H1 (cell line): Measurements from ENCODE around the gene ENTPD8. TPM values are rescaled to one million over a fixed set of nuclear protein-coding genes. Genes with fewer than 3 reads are reported as not detected.

Experiments
- CTCF ChIA-PET: fragments of 300-600 bp; sonication (Branson Sonifier 250); formaldehyde crosslinking; loops from one replicate; lab custom pipeline; 2021; ENCODE audit not compliant: partially characterized antibody; lab: Charles Lee
- POLR2A ChIA-PET: fragments of 300-600 bp; sonication (Branson Sonifier 250); formaldehyde crosslinking; loops from one replicate; lab custom pipeline; 2021; ENCODE audit warnings: inconsistent platforms; ENCODE audit not compliant: partially characterized antibody; lab: Charles Lee
- DNase-seq, 2 experiments: peaks; one replicate each; pipeline versions ENCODE4 v3.0.0 to v3.0.0-alpha.2; 2010 to 2022; ENCODE audit warnings: low spot score in 2 of 2, low read depth in 1 of 2, mixed read lengths in 1 of 2
- FAIRE-seq: peaks from 2 replicates; lab custom pipeline; 2011; peaks lifted over from hg19 to GRCh38; lab: Jason Lieb, UNC
- H2AFZ ChIP-seq: 2 replicates; pipeline ENCODE4 v1.8.1; 2012; ENCODE audit warnings: low read length, inconsistent platforms
- H2AK5ac ChIP-seq: 2 replicates; pipeline ENCODE4 v1.6.1; 2013; ENCODE audit warnings: low read depth, low read length
- H2BK120ac ChIP-seq: replicated peaks from 2 replicates; pipeline ENCODE3; 2013; ENCODE audit warnings: low read depth, low read length, inconsistent platforms
- H2BK12ac ChIP-seq: 2 replicates; pipeline ENCODE4 v1.6.1; 2013; ENCODE audit warnings: low read depth, low read length
- H2BK15ac ChIP-seq: 2 replicates; pipeline ENCODE4 v1.6.1; 2013; ENCODE audit warnings: low read length
- H2BK20ac ChIP-seq: 2 replicates; pipeline ENCODE4 v1.6.1; 2013; ENCODE audit warnings: low read length
- H2BK5ac ChIP-seq: 2 replicates; pipeline ENCODE4 v1.6.1; 2013; ENCODE audit warnings: low read depth, low read length
- H3K14ac ChIP-seq: 2 replicates; pipeline ENCODE4 v1.6.1; 2013; ENCODE audit warnings: inconsistent platforms; ENCODE audit not compliant: insufficient read length
- H3K18ac ChIP-seq: 2 replicates; pipeline ENCODE4 v1.6.1; 2013; ENCODE audit warnings: low read length; ENCODE audit errors: extremely low read depth
- H3K23ac ChIP-seq: 2 replicates; pipeline ENCODE4 v1.6.1; 2013; ENCODE audit warnings: inconsistent platforms; ENCODE audit not compliant: insufficient read length
- H3K23me2 ChIP-seq: 2 replicates; pipeline ENCODE4 v1.6.1; 2013; ENCODE audit warnings: low read depth, low read length
- H3K27ac ChIP-seq: 2 replicates; pipeline ENCODE4 v1.6.1; 2011; ENCODE audit warnings: low read depth, low read length, inconsistent platforms
- H3K27me3 ChIP-seq, 4 experiments: replicated peaks in 1 of 4; 1 replicate in 1 of 4; 2 replicates in 3 of 4; pipeline versions ENCODE4 v1.6.1 to v1.8.1; 2011 to 2013; ENCODE audit warnings: low read length in 3 of 4, mild to moderate bottlenecking in 3 of 4, inconsistent platforms in 2 of 4, mixed read lengths in 2 of 4, moderate library complexity in 1 of 4; ENCODE audit not compliant: control insufficient read depth in 3 of 4, insufficient read depth in 3 of 4; ENCODE audit errors: extremely low read depth in 1 of 4
- H3K36me3 ChIP-seq, 4 experiments: 2 replicates each; pipeline versions ENCODE4 v1.6.1 to v1.8.1; 2011 to 2013; ENCODE audit warnings: mild to moderate bottlenecking in 4 of 4, low read length in 3 of 4, moderate library complexity in 2 of 4, control low read depth in 1 of 4, inconsistent platforms in 1 of 4; ENCODE audit not compliant: insufficient read depth in 4 of 4, control insufficient read depth in 2 of 4
- H3K4ac ChIP-seq: replicated peaks from 2 replicates; pipeline ENCODE3; 2013; ENCODE audit warnings: low read length, low read depth, mixed read lengths, inconsistent platforms; ENCODE audit not compliant: insufficient read length
- H3K4me1 ChIP-seq, 4 experiments: replicated peaks in 1 of 4; 1 replicate in 1 of 4; 2 replicates in 3 of 4; pipeline versions ENCODE4 v1.6.1 to v1.8.1; 2011 to 2013; ENCODE audit warnings: low read length in 3 of 4, inconsistent platforms in 2 of 4, mixed read lengths in 1 of 4; ENCODE audit not compliant: insufficient read depth in 4 of 4, control insufficient read depth in 3 of 4
- H3K4me2 ChIP-seq, 2 experiments: 2 replicates each; pipeline versions ENCODE4 v1.6.1 to v1.8.1; 2011 to 2013; ENCODE audit warnings: low read depth in 2 of 2, low read length in 2 of 2, control low read depth in 1 of 2, inconsistent platforms in 1 of 2, mild to moderate bottlenecking in 1 of 2; ENCODE audit not compliant: insufficient read depth in 1 of 2
- H3K4me3 ChIP-seq, 4 experiments: fragments of 200-600, 300-600 bp in 1 of 4; sonication (generic), shearing (Covaris generic), sonication (Bioruptor Twin) in 1 of 4; 2 replicates each; pipeline versions ENCODE4 v1.5.1 to v1.8.1; 2011 to 2016; ENCODE audit warnings: low read length in 4 of 4, low read depth in 3 of 4, control low read depth in 2 of 4, inconsistent platforms in 2 of 4, mild to moderate bottlenecking in 2 of 4, mixed read lengths in 1 of 4, moderate library complexity in 1 of 4; ENCODE audit not compliant: insufficient read depth in 2 of 4; ENCODE audit errors: extremely low read depth in 1 of 4
- H3K56ac ChIP-seq: replicated peaks from 2 replicates; pipeline ENCODE3; 2013; ENCODE audit warnings: low read depth, mild to moderate bottlenecking, mixed read lengths, low read length, inconsistent platforms; ENCODE audit not compliant: insufficient read length
- H3K79me1 ChIP-seq: 2 replicates; pipeline ENCODE4 v1.6.1; 2013; ENCODE audit warnings: low read depth, low read length, control low read depth
- H3K79me2 ChIP-seq, 2 experiments: 2 replicates each; pipeline versions ENCODE4 v1.6.1 to v1.8.1; 2012 to 2013; ENCODE audit warnings: low read length in 2 of 2, mild to moderate bottlenecking in 2 of 2, inconsistent platforms in 1 of 2; ENCODE audit not compliant: insufficient read depth in 2 of 2, control insufficient read depth in 1 of 2
- H3K9ac ChIP-seq, 4 experiments: replicated peaks in 1 of 4; 1 replicate in 1 of 4; 2 replicates in 3 of 4; pipeline versions ENCODE4 v1.6.1 to v1.8.1; 2011 to 2013; ENCODE audit warnings: low read depth in 3 of 4, low read length in 3 of 4, control low read depth in 2 of 4, mild to moderate bottlenecking in 2 of 4, moderate library complexity in 2 of 4, inconsistent platforms in 1 of 4; ENCODE audit errors: extremely low read depth in 1 of 4
- H3K9me3 ChIP-seq, 2 experiments: 2 replicates each; pipeline versions ENCODE4 v1.6.1 to v1.8.1; 2012 to 2013; ENCODE audit warnings: mild to moderate bottlenecking in 2 of 2, moderate library complexity in 2 of 2, control low read depth in 1 of 2, inconsistent platforms in 1 of 2, low read depth in 1 of 2, low read length in 1 of 2, mixed read lengths in 1 of 2; ENCODE audit not compliant: insufficient read depth in 2 of 2
- H4K20me1 ChIP-seq, 2 experiments: replicated peaks in 1 of 2; 2 replicates each; pipeline versions ENCODE3 to v1.8.1; 2011 to 2013; ENCODE audit warnings: inconsistent platforms in 2 of 2, low read length in 2 of 2, mild to moderate bottlenecking in 1 of 2; ENCODE audit not compliant: insufficient read depth in 2 of 2, control insufficient read depth in 1 of 2
- H4K5ac ChIP-seq: 2 replicates; pipeline ENCODE4 v1.6.1; 2013; ENCODE audit warnings: low read length, low read depth, mixed read lengths, inconsistent platforms; ENCODE audit not compliant: insufficient read length
- H4K8ac ChIP-seq: 2 replicates; pipeline ENCODE4 v1.8.0; 2013; ENCODE audit warnings: mild to moderate bottlenecking, moderate library complexity, low read length, inconsistent platforms; ENCODE audit not compliant: insufficient read depth; ENCODE audit errors: extremely low read depth
- H4K91ac ChIP-seq: replicated peaks from 2 replicates; pipeline ENCODE3; 2013; ENCODE audit warnings: low read length, mixed read lengths, inconsistent platforms; ENCODE audit not compliant: insufficient read length
- CEBPB ChIP-seq: IDR thresholded peaks from 2 replicates; pipeline ENCODE4 v1.6.1; 2012; ENCODE audit warnings: low read depth, low read length
- CTCF ChIP-seq, 3 experiments: IDR thresholded peaks; 1 replicate in 2 of 3; 2 replicates in 1 of 3; pipeline versions ENCODE4 v1.5.1 to v1.6.1; 2011; ENCODE audit warnings: low read length in 3 of 3, mild to moderate bottlenecking in 3 of 3, inconsistent platforms in 2 of 3, low read depth in 1 of 3, moderate library complexity in 1 of 3; ENCODE audit not compliant: insufficient read depth in 1 of 3; ENCODE audit errors: control extremely low read depth in 1 of 3
- GTF2F1 ChIP-seq: IDR thresholded peaks from 2 replicates; pipeline ENCODE4 v1.6.1; 2012; ENCODE audit warnings: low read depth, low read length, improper control_type of control experiment, borderline replicate concordance
- JUN ChIP-seq: IDR thresholded peaks from 2 replicates; pipeline ENCODE4 v1.6.1; 2011; ENCODE audit warnings: low read depth, mild to moderate bottlenecking, improper control_type of control experiment, low read length
- JUND ChIP-seq: IDR thresholded peaks from 2 replicates; pipeline ENCODE4 v1.6.1; 2011; ENCODE audit warnings: mild to moderate bottlenecking, improper control_type of control experiment, low read length
- PHF8 ChIP-seq: fragments of 200-600 bp; sonication (generic); conservative IDR thresholded peaks from 2 replicates; pipeline ENCODE4 v1.7.1; 2012; ENCODE audit warnings: low read depth, mild to moderate bottlenecking, inconsistent platforms, low read length, moderate library complexity
- USF2 ChIP-seq: IDR thresholded peaks from 2 replicates; pipeline ENCODE4 v1.6.1; 2011; ENCODE audit warnings: low read length, improper control_type of control experiment
- WGBS, 2 experiments: shearing (Covaris generic) in 1 of 2; methylation state at CpG; one replicate each; pipeline versions ENCODE4 v1.1.6 to v1.1.7; 2013 to 2015; ENCODE audit warnings: low lambda C conversion rate in 2 of 2, mixed read lengths in 2 of 2, inconsistent platforms in 1 of 2, low coverage in 1 of 2, missing lambda C conversion rate in 1 of 2; ENCODE audit not compliant: insufficient replicate concordance in 2 of 2, insufficient coverage in 1 of 2, insufficient read length in 1 of 2; ENCODE audit errors: extremely low coverage in 1 of 2, missing lambda C conversion rate in 1 of 2; 5-methylcytosine and 5-hydroxymethylcytosine counted together
- polyA plus RNA-seq, 7 experiments: library from polyadenylated mRNA; depleted of rRNA in 3 of 7; stranded (reverse) in 5 of 7; unstranded in 2 of 7; fragments of >200 nt in 5 of 7; fragments of 200-250 nt in 2 of 7; gene quantifications; 1 replicate in 5 of 7; 2 replicates in 1 of 7; 4 replicates in 1 of 7; pipeline versions ENCODE4 v1.2.1 to v1.2.3, GENCODE V29; 2011 to 2013; ENCODE audit warnings: missing spikeins in 2 of 7, mixed read lengths in 2 of 7
- total RNA-seq: library from RNA; stranded (reverse); fragmentation: NEBNext Ultra II Directional; extraction: Animal tissue kit (Norgen Biotek cat#: 25700); gene quantifications from 2 replicates; pipeline ENCODE4 v1.2.1, GENCODE V29; 2021

ENTPD8 gene
- total and polyA plus RNA-seq, 2 of the 8 experiments (the other 6 are each of a cell fraction or from before 2014, with no cell fraction given), result 0.48 to 0.51 TPM

- Histone ChIP-seq H3K14ac (no peak overlapping the region), H3K79me2 (no peaks in the 10 kb centered on the region), H3K4ac (no peak overlapping the region), H2BK12ac (no peak overlapping the region), H3K23me2 (peaks cover 6% of the 10 kb centered on the region; the same call in 1 of the 2 replicates), H3K56ac (no peak overlapping the region), H2AFZ (no peak overlapping the region), H3K9me3 (no peaks in the 10 kb centered on the region; a peak in 1 of 4 replicates), H4K91ac (no peak overlapping the region), H3K9ac (no peak overlapping the region), H4K20me1 (peaks cover 0 to 4% of the 10 kb centered on the region in 2 experiments), H3K4me1 (peaks cover 0 to 4% (median 2%) of the 10 kb centered on the region in 4 experiments; a peak in 6 of 7 replicates), H4K8ac (no peak overlapping the region), H2BK120ac (no peak overlapping the region), H3K36me3 (no peaks in the 10 kb centered on the region), H3K4me3 (no peak overlapping the region), H3K79me1 (0 out of 2 replicates have a peak, but pooled peaks cover 2% of the 10 kb centered on the region), H3K27me3 (peaks cover 0 to 3% (median under 1%) of the 10 kb centered on the region in 4 experiments; a peak in 2 of 7 replicates), H2BK5ac (no peak overlapping the region), H3K23ac (no peak overlapping the region), H2BK20ac (no peak overlapping the region), H2AK5ac (0 out of 2 replicates have a peak overlapping the region, but pooled peaks have one; percentile 65), H4K5ac (no peak overlapping the region), H3K18ac (no peak overlapping the region), H3K4me2 (no peak overlapping the region; a peak in 1 of 4 replicates), H2BK15ac (no peak overlapping the region), H3K27ac (no peak overlapping the region)
- CTCF ChIA-PET, result interaction anchor here (0.6 to 2.0 kb wide), 3 partner anchors 23 to 112 kb away, joined by 3 to 5 read pairs (median 3); no protein-coding TSS in a partner anchor
- 90% methylated on average over 8 of the region's 11 CpGs; no CpG with 5 or more reads in 1 of the 2 experiments for WGBS, 2 experiments
- TF ChIP-seq CEBPB (no peak), JUN (no peak), CTCF (IDR thresholded peaks at IDR 0.05; ENCODE audit: control extremely low read depth in 1 of 3, insufficient read depth in 1 of 3, low read depth in 1 of 3, low read length in 3 of 3) (no peak), GTF2F1 (no peak), USF2 (no peak), PHF8 (no peak), JUND (no peak)
- DNase-seq (no peak), FAIRE-seq (no peak)
- POLR2A ChIA-PET, result interaction anchor here (1.4 kb wide), 1 partner anchor 104 kb away, joined by 4 read pairs; the partner anchor contains the start of gene NRARP
Measured at GRCh38 chr9:137405677-137406081, 35.5 kb downstream of the ENTPD8 start.
